H9 (cell line): ENCODE results near the gene STX11. TPM values are rescaled to one million over a fixed set of nuclear protein-coding genes. Genes with fewer than 3 reads are reported as not detected.

Source experiments
- DNase-seq: peaks from one replicate; pipeline ENCODE4 v3.0.0-alpha.2; 2017
- H2AFZ ChIP-seq: one replicate; pipeline ENCODE4 v1.6.1; 2013; ENCODE audit warnings: mild to moderate bottlenecking, low read length, control low read depth, moderate library complexity
- H2AK5ac ChIP-seq: 2 replicates; pipeline ENCODE4 v1.6.1; 2013; ENCODE audit warnings: low read length, control low read depth, mixed read lengths; ENCODE audit not compliant: insufficient read length
- H2BK120ac ChIP-seq: one replicate; pipeline ENCODE4 v1.6.1; 2013; ENCODE audit warnings: low read depth, mild to moderate bottlenecking, low read length, control low read depth, inconsistent platforms; ENCODE audit not compliant: poor library complexity, severe bottlenecking
- H2BK12ac ChIP-seq: 2 replicates; pipeline ENCODE4 v1.6.1; 2013; ENCODE audit warnings: low read length, control low read depth, mixed read lengths, low read depth; ENCODE audit not compliant: insufficient read length
- H2BK15ac ChIP-seq: 2 replicates; pipeline ENCODE4 v1.6.1; 2013; ENCODE audit warnings: low read depth, low read length, control low read depth
- H2BK20ac ChIP-seq: one replicate; pipeline ENCODE4 v1.6.1; 2013; ENCODE audit warnings: low read depth, mild to moderate bottlenecking, low read length, control low read depth, inconsistent platforms; ENCODE audit not compliant: poor library complexity, severe bottlenecking
- H2BK5ac ChIP-seq: 2 replicates; pipeline ENCODE4 v1.6.1; 2013; ENCODE audit warnings: low read length, control low read depth, mixed read lengths; ENCODE audit not compliant: insufficient read length
- H3K14ac ChIP-seq: 2 replicates; pipeline ENCODE4 v1.6.1; 2013; ENCODE audit warnings: low read length, control low read depth; ENCODE audit not compliant: insufficient read depth
- H3K18ac ChIP-seq: 2 replicates; pipeline ENCODE4 v1.6.1; 2013; ENCODE audit warnings: low read depth, mild to moderate bottlenecking, mixed read lengths, low read length, control low read depth; ENCODE audit not compliant: insufficient read length
- H3K23ac ChIP-seq: 2 replicates; pipeline ENCODE4 v1.6.1; 2013; ENCODE audit warnings: low read length, control low read depth, mixed read lengths, low read depth; ENCODE audit not compliant: insufficient read length
- H3K23me2 ChIP-seq: 2 replicates; pipeline ENCODE4 v1.6.1; 2013; ENCODE audit warnings: low read depth, mild to moderate bottlenecking, mixed read lengths, low read length, control low read depth; ENCODE audit not compliant: insufficient read length, poor library complexity, severe bottlenecking
- H3K27ac ChIP-seq: 2 replicates; pipeline ENCODE4 v1.5.1; 2013; ENCODE audit warnings: low read length, control low read depth, mixed read lengths, low read depth; ENCODE audit not compliant: insufficient read length
- H3K27me3 ChIP-seq: 2 replicates; pipeline ENCODE4 v1.6.1; 2013; ENCODE audit warnings: low read length, control low read depth, inconsistent platforms; ENCODE audit not compliant: insufficient read depth
- H3K4ac ChIP-seq: 2 replicates; pipeline ENCODE4 v1.6.1; 2013; ENCODE audit warnings: low read depth, mild to moderate bottlenecking, control low read depth, inconsistent platforms, low read length, moderate library complexity
- H3K4me1 ChIP-seq: 2 replicates; pipeline ENCODE4 v1.6.1; 2013; ENCODE audit warnings: low read length, control low read depth, inconsistent platforms; ENCODE audit not compliant: insufficient read depth
- H3K4me2 ChIP-seq: 2 replicates; pipeline ENCODE4 v1.6.1; 2013; ENCODE audit warnings: low read length, control low read depth, mixed read lengths; ENCODE audit not compliant: insufficient read length, insufficient read depth
- H3K56ac ChIP-seq: 2 replicates; pipeline ENCODE4 v1.6.1; 2013; ENCODE audit warnings: low read depth, mild to moderate bottlenecking, mixed read lengths, low read length, control low read depth; ENCODE audit not compliant: insufficient read length
- H3K79me1 ChIP-seq: 2 replicates; pipeline ENCODE4 v1.6.1; 2013; ENCODE audit warnings: low read depth, mild to moderate bottlenecking, moderate library complexity, low read length, control low read depth, inconsistent platforms; ENCODE audit not compliant: insufficient read depth, poor library complexity, severe bottlenecking
- H3K79me2 ChIP-seq: 2 replicates; pipeline ENCODE4 v1.6.1; 2013; ENCODE audit warnings: low read length, control low read depth, inconsistent platforms; ENCODE audit not compliant: insufficient read depth
- H3K9ac ChIP-seq: 2 replicates; pipeline ENCODE4 v1.6.1; 2013; ENCODE audit warnings: low read length, control low read depth, mixed read lengths; ENCODE audit not compliant: insufficient read length; ENCODE audit errors: extremely low read depth
- H3K9me3 ChIP-seq: one replicate; pipeline ENCODE4 v1.6.1; 2013; ENCODE audit warnings: low read depth, low read length, inconsistent platforms; ENCODE audit not compliant: control insufficient read depth
- H3T11ph ChIP-seq: one replicate; pipeline ENCODE4 v1.6.1; 2013; ENCODE audit warnings: mild to moderate bottlenecking, low read length, control low read depth, inconsistent platforms
- H4K20me1 ChIP-seq: one replicate; pipeline ENCODE4 v1.6.1; 2013; ENCODE audit not compliant: control insufficient read depth, insufficient read length, insufficient read depth
- H4K5ac ChIP-seq: 2 replicates; pipeline ENCODE4 v1.6.1; 2013; ENCODE audit warnings: low read depth, mild to moderate bottlenecking, mixed read lengths, low read length, control low read depth; ENCODE audit not compliant: insufficient read length
- H4K8ac ChIP-seq: replicated peaks from 2 replicates; pipeline ENCODE4 v1.6.1; 2013; ENCODE audit warnings: low read length, control low read depth, mixed read lengths, low read depth; ENCODE audit not compliant: insufficient read length
- H4K91ac ChIP-seq: 2 replicates; pipeline ENCODE4 v1.6.1; 2013; ENCODE audit warnings: low read depth, mild to moderate bottlenecking, moderate library complexity, mixed read lengths, low read length, control low read depth; ENCODE audit not compliant: insufficient read length
- H3K27ac Mint-ChIP-seq, 3 experiments: 2 replicates in 2 of 3; 3 replicates in 1 of 3; pipeline ENCODE4 v1.8.0; 2020 to 2021; ENCODE audit warnings: mixed read lengths in 3 of 3, mild to moderate bottlenecking in 1 of 3, moderate library complexity in 1 of 3
- H3K27me3 Mint-ChIP-seq: 2 replicates; pipeline ENCODE4 v1.8.0; 2021; ENCODE audit warnings: low read depth, mild to moderate bottlenecking, moderate library complexity, mixed read lengths
- H3K36me3 Mint-ChIP-seq, 3 experiments: 2 replicates in 2 of 3; 3 replicates in 1 of 3; pipeline ENCODE4 v1.8.0; 2020 to 2021; ENCODE audit warnings: low read depth in 3 of 3, mixed read lengths in 3 of 3; ENCODE audit not compliant: insufficient read depth in 1 of 3
- H3K4me1 Mint-ChIP-seq, 2 experiments: 2 replicates each; pipeline ENCODE4 v1.8.0; 2020; ENCODE audit warnings: mixed read lengths in 2 of 2
- H3K4me3 Mint-ChIP-seq, 2 experiments: 2 replicates in 1 of 2; 3 replicates in 1 of 2; pipeline ENCODE4 v1.8.0; 2020 to 2021; ENCODE audit warnings: mild to moderate bottlenecking in 2 of 2, mixed read lengths in 2 of 2, moderate library complexity in 1 of 2
- H3K9me3 Mint-ChIP-seq, 2 experiments: 2 replicates in 1 of 2; 3 replicates in 1 of 2; pipeline ENCODE4 v1.8.0; 2020; ENCODE audit warnings: mild to moderate bottlenecking in 2 of 2, mixed read lengths in 2 of 2, moderate library complexity in 1 of 2
- CTCF ChIP-seq: fragments of 200-600 bp; sonication (generic); conservative IDR thresholded peaks from 3 replicates; pipeline ENCODE4 v1.8.0; 2021; ENCODE audit warnings: antibody characterized with exemption, mild to moderate bottlenecking
- WGBS: extraction: QIAGEN DNeasy Blood & Tissue Kit; methylation state at CpG from one replicate; pipeline ENCODE4 v1.1.7; 2013; ENCODE audit warnings: missing lambda C conversion rate, low lambda C conversion rate, mixed read lengths; ENCODE audit not compliant: insufficient read length; ENCODE audit errors: extremely low coverage; 5-methylcytosine and 5-hydroxymethylcytosine counted together
- total RNA-seq: library from RNA; stranded (reverse); gene quantifications from 2 replicates; pipeline ENCODE4 v1.2.1, GENCODE V29; 2021

The STX11 gene
- total RNA-seq, 1 experiment from 2014 or later, result 0.22 TPM

DNA sequence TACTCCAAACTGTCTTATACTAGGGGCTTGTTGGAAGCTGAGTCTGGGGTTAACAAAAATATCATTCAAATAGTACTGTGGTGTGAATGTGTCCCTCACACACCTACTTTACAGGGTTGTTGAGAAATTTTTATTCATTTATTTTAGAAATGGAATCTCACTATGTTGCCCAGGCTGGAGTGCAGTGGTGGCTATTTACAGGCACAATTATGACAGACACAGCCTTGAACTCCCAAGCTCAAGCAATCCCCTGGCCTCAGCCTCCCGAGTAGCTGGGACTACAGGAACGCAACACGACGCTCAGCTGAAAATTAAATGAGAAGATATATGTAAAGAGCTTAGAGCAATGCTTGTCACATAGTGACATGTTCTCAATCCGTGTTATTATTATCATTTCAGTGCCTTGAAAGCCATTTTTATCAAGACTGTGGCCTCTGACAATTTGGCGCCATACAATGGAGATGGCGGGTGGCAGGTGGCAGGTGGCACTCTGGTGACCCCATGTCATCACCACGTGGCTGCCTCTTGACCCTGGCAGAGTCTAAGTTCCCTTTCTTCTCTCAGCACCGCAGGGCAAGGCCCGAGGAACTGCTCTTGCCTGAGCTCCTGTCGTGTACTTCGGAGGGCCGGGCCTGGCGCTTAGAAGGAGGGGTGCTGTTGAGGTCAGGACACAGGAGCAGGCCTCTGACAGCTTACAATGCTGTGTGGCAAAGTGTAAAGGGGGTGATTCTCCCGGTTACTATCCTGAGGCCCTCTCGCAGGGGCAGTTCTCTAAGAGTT is 64.5 kb downstream of the STX11 start:
- no peak overlapping the region for H4K5ac ChIP-seq
- no peak overlapping the region for H3K27ac ChIP-seq
- H3K18ac ChIP-seq, result no peak overlapping the region
- Mint-ChIP-seq H3K4me3 (peak overlapping the region; percentile 74 to 80), H3K36me3 (peaks cover 0 to 7% (median 1%) of the 10 kb centered on the region in 3 experiments; a peak in 5 of 7 replicates), H3K27ac (no peak overlapping the region; a peak in 1 of 7 replicates), H3K4me1 (peaks cover 16 to 17% of the 10 kb centered on the region in 2 experiments), H3K9me3 (peaks cover 4 to 11% of the 10 kb centered on the region in 2 experiments; a peak in 4 of 5 replicates), H3K27me3 (peaks cover 18% of the 10 kb centered on the region)
- no peaks in the 10 kb centered on the region for H4K20me1 ChIP-seq
- H3K79me1 ChIP-seq, result no peaks in the 10 kb centered on the region
- no peak overlapping the region for H3K9ac ChIP-seq
- H3K56ac ChIP-seq, result no peak overlapping the region
- DNase-seq, result no peak
- no peak overlapping the region for H2BK12ac ChIP-seq
- no peak overlapping the region for H4K91ac ChIP-seq
- H3K23ac ChIP-seq, result no peak overlapping the region
- no peaks in the 10 kb centered on the region for H3K9me3 ChIP-seq
- H2BK120ac ChIP-seq, result no peak overlapping the region
- H2AFZ ChIP-seq, result no peak overlapping the region
- no peaks in the 10 kb centered on the region for H3K4me1 ChIP-seq
- TF ChIP-seq CTCF, result no peak
- no peak overlapping the region for H2BK20ac ChIP-seq
- no peak overlapping the region for H3K4ac ChIP-seq
- H3K27me3 ChIP-seq, result no peaks in the 10 kb centered on the region
- H2BK5ac ChIP-seq, result no peak overlapping the region
- H2BK15ac ChIP-seq, result no peak overlapping the region
- H3K4me2 ChIP-seq, result peak overlapping the region; percentile 48
- no peak overlapping the region for H3K14ac ChIP-seq
- H3K23me2 ChIP-seq, result no peaks in the 10 kb centered on the region
- no peak overlapping the region for H4K8ac ChIP-seq
- H3T11ph ChIP-seq, result no peak overlapping the region
- no peak overlapping the region for H2AK5ac ChIP-seq
- no CpG with 5 or more reads among the region's 16 CpGs for WGBS
- no peaks in the 10 kb centered on the region for H3K79me2 ChIP-seq
